ENCODE data around the gene NEURL4.

The NEURL4 gene

DNA sequence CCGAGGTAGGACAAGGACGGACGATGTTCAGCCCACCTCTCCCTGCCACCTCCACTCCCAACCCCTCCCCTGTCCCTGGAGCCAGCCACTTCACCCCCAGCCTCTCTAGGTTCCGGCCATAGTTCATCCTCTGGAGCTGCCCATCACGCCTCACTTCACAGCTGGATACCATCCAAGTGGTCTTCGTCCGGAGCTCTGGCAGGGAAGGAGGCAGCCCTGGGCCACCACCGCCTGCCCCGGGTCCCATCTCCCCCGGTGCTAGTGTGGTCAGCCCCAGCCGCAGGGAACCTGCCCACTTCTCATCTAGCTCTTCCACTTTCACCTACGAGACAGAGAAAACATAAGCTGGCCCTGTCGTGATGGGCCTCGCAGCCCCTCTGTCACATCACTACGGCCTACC is 7.7 kb downstream of the NEURL4 start:
- no peak for DNase-seq

DNA sequence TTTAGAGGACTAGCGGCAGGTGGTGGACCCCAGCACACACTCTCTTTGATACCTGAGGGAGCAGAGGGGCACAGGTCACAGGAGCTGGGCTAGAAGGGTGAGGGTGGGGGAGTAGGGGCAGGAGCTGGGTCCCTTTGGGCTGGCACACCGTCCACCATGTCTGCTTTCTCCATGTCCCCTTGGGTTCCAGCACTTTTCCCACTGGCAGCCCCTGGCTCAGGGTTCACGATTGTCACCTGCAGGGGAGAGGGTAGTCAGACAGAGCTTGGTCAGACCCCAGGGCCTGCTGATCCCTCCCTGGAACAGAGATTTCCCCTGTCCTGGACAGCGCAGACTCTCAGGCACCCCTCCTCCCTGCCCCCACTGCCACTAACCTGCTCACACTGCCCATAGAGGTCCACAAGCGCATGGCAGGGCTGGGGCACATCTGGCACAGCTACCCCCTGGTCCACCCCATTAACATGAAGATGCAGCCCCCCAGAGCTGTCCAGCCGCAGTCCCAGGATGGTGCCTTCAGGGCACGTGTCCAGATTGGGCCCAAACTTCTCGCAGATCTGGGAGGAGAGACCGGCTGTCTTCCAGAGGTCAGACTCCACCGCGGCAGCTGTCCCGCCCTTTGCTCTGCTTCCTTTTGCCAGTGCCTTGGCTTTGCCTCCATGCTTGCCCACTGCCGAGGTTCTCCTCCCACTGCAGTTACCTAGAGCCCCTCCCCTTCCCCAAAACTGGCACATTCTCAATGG is 10.8 kb downstream of the NEURL4 start:
- DNase-seq = no peak

DNA sequence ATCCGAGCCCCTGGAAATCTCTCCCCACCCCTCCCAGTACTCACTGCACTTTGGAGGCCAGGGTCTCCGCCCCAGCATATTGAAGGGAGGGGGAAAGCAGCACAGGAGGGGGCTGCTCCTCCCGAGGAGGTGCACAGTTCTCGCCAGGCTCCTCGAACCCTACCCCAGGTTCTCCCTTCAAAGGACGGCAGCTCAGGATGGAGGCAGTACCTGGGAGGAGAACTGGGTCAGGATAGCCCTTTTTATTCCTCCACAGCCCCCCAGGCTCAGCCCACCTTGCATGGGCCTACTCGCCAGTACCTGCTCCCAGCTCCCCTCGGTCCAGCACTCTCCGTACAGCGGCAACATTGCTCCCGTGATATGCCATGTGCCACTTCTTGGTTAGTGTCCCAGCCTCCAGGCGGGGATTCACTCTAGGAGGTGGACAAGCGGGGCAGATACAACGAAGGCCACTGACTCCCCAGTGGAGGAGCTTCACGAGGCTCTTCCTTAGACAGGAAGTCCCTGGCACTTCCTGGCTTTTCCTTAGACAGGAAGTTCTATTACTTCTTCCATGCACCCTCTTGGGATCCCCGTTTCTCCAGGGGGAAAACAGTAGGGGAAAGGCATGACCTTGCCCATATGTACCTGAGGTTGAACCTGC is 11.9 kb downstream of the NEURL4 start:
- no peak for DNase-seq

DNA sequence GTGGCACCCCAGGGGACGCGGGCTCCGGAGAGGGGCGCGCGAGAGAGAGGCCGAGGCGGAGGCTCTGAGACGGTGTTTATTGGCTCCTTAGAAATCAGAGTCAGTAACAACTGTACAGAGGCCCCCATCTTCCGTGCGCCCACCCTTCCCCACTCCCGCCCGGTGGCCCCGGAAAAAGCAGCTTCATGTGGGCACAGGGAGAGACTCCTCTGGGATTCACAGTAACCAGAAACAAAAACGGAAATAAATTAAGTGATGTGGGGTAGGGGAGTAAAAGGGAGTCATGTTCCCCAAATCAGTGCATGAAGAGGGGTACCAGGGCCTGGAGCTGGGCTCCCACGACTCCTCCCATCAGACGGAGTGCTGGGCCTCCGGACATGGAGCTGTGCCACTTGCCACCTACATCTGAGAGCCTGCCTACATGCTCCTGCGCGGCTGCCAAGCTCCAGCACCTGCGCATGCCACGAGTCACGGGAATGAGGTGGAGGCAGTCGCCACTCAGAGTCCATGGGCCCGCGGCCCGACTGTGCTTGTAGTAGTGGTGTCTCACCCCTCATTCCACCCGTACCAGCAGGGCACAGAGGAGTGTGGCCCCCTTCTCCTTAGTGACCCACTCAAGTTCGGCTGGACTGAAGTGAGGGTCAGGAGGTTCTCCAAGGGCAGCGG is 13.4 kb downstream of the NEURL4 start:
- no peak for DNase-seq

DNA sequence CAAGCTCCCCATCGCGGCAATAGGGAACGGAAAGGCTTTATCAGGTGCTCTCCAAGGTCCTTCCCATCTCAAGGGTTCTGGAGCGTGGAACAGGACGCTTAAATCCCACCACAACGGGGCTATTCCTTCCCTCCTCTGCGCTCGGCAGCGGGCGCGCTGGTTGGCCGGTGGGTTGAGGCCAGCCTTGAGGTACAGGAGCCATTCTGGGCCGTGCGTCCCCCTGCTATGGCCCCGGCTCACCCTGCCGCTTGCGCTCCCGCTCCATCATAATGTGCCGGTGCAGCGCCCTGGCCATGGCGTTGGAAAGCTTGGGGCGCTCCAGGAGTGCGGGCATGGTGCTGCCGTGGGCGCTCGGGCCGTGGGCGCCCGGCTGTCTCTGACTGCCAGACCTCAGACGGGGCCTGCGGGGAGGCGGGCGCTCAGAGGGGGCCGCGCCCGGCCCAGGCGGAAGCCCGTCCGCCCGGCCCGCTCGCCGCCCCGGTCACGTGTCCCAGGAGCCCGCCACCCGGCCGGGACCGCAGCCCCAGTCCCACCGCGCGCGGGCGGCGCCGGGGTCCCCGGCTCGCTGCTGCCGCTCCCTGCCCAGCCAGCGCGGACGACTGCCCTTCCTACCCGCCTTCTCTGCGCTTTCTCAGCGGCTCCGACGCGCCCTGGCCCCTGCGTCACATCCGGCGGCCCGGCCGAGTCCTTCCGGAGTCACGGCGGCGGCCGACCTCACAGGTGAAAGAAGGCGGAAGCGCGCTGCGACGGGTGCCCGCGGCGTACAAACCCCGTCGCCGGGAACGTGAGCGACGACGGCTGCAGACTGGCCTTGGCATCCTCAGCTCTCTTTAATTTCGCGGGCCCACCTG is 14.2 kb downstream of the NEURL4 start, which contains the start of gene GPS2:
Gene GPS2 (minus strand): TSS at position 642 of the 851 bp plus-strand sequence. CDS start 308 bp downstream, at position 334.
- DNase-seq = peak; percentile 90

DNA sequence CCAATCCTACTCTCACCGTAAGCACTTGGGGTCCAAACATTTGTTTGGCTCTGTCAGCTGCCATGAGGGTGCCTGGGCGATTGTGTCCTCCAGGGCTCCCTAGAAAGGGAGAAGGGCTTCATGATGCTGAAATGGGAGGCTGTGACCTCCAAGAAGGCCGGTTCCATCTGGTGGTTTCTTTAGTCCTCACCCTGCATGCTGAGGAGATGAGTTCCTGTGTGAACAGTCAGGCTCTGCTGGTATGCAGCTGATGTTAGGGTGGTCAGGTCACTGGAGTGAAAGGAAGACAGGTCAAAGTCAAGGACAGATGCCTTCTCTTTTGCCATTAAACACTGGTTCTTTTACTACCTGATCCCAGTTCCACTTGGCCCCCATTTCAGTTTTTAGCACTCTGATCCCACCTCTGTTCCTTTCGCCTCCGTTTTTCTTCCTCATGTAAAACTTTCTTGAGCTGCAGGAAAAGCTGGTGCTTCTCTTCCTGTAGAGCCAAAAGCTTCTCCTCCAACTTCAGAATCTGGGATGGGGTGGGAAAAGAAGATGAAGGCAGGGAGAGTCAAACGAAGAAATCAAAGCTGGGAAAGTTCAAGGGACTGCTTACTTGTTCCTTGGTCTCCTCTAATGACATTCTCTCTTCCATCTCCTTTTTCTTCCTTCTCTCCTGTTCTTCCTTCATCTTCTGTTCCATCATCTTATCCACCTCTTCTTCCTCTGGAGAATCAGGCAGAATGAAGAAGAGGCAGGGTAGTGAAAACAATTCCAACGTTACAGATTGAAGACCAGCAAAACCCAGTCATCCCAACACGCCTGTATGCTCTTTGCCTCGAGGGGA is 15.0 kb downstream of the NEURL4 start:
- DNase-seq = no peak

DNA sequence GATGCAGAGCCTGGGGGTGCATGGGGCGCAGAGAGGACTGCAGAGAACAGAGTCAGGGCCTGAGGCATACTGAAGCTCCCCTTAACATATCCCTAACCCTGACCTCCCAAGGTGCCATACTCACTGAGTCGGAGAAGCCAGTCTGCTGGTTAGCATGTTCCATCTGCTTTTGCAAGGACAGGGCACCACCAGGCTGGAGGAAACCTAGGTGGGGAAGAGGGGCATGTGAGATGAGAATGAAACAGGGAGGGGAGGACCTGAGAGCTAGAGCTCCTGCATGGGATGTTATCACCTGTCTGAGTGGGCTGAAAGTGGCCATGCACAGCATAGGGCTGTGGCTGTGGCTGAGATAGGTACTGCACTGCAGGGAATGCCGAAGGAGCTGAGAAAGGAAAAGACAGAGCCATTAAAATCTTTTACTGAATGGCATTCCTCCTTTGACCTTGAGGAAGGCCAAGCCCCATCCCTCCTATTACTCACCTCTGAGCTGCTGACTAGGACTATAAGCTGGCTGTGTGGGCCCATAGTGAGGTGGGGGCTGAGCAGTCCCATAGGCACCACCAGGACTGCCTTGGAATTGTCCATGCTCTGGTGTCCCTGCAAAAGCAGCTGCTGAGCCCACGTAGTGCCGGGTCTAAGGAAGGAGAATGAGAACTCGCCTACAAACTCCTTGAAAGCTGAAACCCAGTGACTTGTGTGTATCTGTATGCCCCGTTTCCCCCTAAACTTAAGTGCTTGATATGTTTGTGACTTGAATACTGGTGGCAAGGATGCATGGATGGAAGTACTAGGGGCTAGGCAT is 15.8 kb downstream of the NEURL4 start:
- no peak for DNase-seq

DNA sequence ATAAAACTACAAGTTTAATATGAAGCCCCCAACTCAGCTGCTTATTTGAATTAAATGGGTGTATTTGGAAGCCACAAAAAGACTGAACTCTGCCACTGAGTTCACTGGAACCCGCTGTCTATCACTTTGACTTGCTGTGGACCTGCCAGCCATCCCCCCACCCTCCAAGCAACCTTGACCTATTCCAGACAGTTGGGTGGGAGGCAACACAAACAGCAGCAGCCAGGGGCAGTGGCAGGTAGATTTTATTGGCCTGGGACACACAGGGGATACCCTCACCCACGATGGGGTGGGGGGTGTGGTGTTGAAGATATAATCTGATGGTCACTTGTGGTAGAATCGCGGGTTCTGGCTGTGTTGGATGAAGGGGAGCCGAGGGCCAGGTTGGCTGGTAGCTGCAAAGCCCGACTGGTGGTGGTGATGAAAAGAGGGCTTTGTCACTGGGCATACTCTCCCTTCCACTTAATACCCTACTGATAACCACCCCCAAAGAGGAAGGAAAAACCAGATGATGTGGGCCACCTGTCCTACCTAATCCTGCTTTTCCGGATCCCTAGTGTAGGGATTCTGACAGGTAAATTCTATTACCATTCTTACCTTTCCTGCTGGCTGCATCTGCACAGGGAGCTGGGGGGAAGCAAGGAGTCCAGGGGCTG is 16.6 kb downstream of the NEURL4 start:
- DNase-seq = no peak

DNA sequence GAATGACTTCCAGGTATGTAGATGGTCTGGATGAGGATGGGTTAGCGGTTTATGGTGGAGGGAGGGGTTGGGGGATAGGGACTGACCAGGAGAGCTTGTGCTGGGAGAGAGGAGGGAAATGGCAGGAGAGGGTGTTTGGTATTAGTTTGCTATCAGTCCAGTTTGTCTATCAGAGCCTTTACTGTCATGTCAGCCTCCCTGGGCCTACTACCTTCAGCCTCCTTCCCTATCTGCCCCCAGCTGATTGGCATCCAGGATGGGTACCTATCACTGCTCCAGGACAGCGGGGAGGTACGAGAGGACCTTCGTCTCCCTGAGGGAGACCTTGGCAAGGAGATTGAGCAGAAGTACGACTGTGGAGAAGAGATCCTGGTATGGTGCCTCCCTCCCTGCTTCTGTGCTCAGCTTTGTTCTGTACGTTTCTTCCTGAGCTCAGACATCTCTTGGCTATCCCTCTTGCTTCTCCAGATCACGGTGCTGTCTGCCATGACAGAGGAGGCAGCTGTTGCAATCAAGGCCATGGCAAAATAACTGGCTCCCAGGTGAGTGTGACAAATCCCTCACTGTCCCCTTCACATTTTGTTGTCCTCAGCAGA is 17.9 kb downstream of the NEURL4 start:
- DNase-seq = no peak

DNA sequence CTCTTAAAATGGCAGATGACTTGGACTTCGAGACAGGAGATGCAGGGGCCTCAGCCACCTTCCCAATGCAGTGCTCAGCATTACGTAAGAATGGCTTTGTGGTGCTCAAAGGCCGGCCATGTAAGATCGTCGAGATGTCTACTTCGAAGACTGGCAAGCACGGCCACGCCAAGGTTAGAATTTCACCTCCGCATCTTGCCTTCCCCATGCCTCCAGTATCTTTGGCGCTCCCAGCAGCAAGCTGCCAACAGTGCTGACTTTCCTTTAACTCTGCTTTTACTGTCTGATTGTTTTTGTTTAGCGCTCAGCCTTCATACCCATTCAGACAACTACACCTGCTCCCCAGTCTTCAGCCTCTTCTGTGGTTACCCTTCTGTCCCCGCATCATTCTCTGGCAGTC is 19.5 kb downstream of the NEURL4 start:
- DNase-seq = no peak

DNA sequence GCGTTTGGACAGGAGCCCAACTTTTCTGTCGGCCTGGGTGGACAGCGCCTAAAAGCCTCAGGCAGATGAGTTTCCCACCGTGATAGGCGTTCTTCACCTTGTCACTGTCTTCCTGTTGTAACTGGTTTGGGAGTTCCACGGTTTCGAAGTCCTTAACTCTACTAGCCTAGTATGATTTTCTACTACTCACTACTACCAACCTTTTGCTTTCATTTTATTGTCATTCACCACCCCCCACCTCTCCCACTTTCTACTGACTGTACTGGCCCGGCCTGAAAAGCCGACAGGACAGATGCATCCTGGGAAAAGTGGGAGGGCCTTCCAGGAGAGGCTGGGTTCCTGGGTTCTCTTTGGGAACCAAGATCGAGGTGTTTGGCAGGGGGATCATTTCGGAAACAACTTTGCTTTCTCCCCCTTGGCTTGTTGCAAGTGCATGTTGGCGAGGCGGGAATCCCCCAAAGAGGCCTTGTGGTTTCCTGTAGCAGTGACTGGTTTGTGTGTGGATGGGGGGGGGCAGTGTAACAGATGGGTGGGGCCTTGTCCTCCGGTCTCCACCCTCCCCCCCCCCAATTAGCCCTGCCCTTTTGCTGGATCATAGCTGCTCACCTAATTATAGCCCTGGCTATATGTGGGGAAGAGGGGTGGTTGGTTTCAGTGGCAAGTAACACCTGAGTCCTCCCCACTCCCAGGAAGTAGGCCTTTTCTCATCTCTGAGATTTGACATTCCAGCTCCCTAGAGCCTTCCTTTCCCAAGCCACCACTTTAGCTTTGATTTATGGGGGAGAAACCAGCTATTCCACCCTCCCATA is 20.3 kb downstream of the NEURL4 start:
- peak; percentile 83 for DNase-seq

DNA sequence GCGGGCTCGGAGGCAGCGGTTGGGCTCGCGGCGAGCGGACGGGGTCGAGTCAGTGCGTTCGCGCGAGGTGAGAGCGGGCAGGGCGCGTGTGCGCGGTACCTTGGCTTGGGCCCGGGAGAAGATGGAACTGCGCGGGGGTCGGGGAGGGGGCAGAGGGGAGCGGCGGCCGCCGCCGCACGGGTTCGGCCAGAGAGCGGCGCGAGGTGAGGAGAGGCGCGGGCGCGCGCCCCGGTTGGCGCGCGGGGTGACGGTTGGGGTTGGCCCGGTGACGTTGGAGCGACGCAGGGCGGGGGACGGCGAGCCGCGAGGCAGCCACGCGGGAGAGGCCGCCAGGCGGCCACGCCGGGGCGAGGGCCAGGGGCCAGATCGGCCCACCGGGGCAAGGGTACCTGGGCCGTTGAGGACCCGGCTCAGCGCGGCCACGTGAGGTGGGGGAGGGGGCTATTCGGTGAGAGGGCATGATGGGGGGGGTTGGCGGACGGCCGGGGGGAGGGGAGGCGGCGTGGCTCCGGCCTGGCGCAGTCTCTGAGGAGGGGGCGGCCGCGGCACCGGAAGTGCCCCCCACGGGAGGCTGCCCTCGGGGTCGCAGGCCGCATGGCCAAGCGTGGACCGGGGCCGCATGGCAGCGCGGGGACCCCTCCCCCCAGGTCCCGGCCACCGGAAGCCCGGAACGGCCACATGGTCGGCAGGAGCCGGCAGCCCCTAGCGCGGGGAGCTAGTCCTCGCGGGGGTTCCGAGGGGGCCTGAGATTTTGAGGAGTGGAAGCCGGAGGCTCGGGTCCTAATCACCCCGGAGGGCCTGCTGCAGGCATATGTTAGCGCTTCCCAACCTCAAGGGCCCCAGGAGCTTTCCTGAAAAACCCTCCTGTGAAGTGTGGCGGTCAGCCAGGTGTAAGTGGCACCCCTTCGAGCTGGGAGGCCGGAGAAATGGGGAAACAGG is 21.2 kb downstream of the NEURL4 start:
- DNase-seq = peak; percentile 31

DNA sequence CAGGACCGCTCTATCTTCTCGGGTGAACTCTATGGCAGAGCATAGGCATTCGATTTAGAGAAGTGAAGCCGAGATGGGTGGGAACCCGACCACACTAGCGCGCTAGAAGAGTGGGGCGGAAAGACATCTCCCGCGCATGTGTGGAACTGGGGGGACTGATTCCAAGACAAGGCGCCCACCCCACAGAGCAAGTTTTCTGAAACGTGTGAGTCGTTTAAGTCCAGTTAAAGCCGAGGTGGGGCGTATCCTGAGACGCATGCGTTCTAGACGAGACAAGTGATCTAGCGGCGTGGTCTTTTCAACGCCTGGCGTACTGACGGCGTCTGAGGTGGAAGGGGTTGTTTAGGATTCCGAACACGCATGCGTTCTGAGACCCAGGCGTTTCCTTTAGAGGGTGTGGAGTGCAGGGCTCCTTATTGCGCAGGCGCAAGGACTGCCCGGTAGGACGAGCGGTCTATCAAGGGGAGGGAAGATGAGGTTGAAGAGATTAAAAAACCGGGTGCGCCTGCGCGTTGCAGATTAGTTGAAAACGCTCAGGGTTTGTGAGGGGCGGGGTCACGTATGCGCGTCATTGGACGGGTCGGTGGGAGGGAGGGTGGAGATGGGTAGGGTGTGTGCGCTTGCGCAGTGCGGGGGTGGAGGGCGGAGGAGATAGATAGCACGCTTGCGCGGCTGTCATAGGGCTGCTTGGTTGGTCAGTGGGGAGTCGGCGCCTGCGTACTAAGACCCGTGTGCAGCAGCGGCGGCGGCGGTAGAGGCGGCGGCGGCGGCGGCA is 22.0 kb downstream of the NEURL4 start, which contains the start of gene EIF5A:
Gene EIF5A (plus strand): TSS at position 718 of the 775 bp plus-strand sequence. CDS start 2,008 bp downstream, outside the sequence.
- DNase-seq = peak; percentile 100

DNA sequence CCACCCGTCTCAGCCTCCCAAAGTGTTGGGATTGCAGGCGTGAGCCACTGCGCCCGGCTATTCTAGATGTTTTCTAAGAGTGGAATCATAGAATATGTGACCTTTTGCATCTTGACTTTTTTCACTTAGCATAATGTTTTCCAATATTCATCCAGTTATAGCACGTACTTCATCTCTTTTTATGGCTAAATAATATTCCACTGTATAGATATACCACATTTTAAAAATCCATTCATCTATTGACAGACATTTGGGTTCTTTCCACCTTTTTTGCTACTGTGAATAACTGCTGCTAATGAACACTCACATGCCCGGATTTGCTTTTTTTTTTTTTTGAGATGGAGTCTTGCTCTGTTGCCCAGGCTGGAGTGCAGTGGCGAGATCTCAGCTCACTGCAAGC is 25.0 kb downstream of the NEURL4 start:
- no peak for DNase-seq

DNA sequence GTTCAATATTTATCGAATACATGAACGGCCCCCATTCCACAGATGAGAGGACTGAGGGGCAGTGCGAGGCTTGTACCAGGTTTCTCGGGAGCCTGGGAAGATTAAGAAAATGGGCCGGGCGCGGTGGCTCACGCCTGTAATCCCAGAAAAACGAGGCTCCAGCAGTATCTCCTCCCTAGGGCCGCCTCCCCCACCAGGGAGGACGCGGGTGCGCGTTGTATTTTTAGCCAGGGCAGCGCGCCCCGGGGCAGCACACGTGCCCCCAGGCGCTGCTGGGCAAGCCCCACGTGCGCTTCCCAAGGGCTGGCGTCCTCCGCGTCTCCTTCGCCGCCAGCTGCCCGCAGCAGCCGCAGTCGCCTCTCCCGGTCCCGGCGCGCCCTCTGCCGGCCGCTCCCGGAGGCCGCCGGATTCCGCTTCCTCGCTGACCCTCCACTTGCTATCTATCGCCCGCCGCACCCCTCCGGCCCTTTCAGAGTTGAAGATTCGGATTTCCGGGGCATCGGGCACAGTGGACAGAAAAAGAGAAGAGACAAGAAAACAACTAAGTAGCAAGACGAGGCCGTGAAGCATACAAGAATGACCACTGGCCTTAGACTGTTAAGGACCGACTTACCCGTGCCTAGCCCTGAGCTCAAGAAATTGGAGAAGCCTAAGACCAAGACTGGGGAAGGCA is 32.8 kb downstream of the NEURL4 start:
- DNase-seq = peak; percentile 56

All from activated T-cell treated with anti-CD3 and anti-CD28 coated beads for 4 hours (primary cell).